ENCODE measurements around the gene NLRP6. TPM values are rescaled to one million over a fixed set of nuclear protein-coding genes. Genes with fewer than 3 reads are reported as not detected.
"Not testable (repeated sequence)": the region's sequence is repeated elsewhere in the genome, so short reads cannot be mapped to it uniquely, and the experiment has no call there.

The NLRP6 gene
- 1 to 10 TPM; 1.2 to 1.5 TPM for total RNA-seq

DNA sequence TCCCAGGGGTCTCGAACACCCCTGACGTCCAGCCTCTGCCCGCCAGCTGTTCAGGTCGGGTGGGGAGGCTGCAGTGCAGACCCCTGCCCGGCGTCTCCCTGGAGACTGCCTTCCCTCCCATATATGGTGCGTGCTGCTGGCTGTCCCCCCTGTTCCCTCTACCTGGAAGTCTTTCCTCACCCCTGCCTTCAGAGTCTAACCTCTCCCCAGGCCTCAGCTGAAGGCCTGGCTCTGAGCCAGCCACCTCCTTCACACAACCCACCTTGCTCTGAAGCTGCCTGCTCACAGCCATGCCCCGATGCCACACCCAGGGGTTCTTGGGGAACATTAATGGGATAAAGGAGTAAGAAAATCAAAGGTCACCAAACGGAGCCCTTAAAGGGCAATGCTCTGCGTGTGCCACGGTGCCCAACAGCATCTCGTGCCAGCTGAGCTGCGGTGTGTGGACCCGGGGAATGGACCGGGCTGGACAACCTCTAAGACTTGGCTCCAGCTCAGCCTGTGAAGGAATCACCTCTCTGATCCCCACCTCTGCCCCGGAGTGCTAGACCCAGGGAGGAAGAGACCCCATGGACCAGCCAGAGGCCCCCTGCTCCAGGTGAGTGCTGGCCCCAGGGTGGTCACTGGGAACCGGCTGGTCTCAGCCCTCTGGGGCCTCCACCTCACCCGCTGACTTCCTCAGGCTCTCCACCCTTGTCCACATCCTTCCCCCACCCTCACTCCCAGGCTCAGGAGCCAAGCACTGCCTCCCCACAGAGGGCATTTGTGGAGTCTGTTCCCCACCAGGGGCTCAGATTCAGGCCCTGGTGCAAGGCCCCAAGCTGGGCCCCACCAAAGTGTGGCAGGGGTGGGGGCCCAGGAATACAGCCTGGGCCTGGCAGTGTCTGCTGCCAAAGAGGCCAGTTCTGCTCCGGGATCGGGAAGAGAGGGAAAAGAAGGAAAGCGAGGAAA, at the start of gene NLRP6:
TSS of gene NLRP6 (plus strand) at position 407 of the 951 bp plus-strand sequence. CDS start at position 570, 163 bp downstream.
- Mint-ChIP-seq H3K36me3 (ENCODE audit: low read depth) (peaks cover 8% of the 10 kb centered on the region), H3K27ac (peak within 1 kb of the TSS; percentile 83), H3K4me1 (ENCODE audit: low read depth) (peaks cover 37% of the 10 kb centered on the region), H3K9me3 (peaks cover 14% of the 10 kb centered on the region), H3K4me3 (peak within 1 kb of the TSS; percentile 76), H3K27me3 (ENCODE audit: low read depth) (peaks cover 19% of the 10 kb centered on the region)
- CTCF ChIA-PET, result interaction anchor here (0.7 to 1.8 kb wide), 3 partner anchors 10 to 30 kb away, joined by 3 to 9 read pairs (median 4); no protein-coding TSS in a partner anchor
- intact Hi-C loops (cut with micrococcal nuclease), result no loop called here
- no peak for DNase-seq

DNA sequence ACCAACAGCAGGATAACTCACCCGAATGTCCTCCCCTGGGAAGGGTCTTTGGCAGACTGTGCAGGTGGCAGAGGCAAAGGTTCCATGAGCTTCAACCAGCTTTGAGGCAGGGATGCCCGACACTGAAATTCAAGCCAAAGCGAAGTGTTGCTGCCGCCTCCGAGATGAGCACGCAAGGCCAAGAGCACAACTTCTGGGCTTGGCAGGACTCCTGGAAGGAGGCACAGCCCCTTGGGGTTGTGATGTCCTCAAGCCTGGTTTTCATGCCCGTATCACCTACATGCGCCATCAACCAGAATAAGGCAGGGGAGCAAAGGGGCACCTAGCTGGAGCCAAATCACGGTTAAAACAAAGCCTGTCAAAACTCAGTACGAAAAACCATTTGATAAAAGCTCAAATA, 47.8 kb upstream of the NLRP6 start:
- Mint-ChIP-seq H3K4me3 (no peak overlapping the region), H3K27ac (no peak overlapping the region), H3K4me1 (ENCODE audit: low read depth) (peaks cover 15% of the 10 kb centered on the region), H3K9me3 (no peaks in the 10 kb centered on the region), H3K27me3 (ENCODE audit: low read depth) (no peaks in the 10 kb centered on the region), H3K36me3 (ENCODE audit: low read depth) (peaks cover 1% of the 10 kb centered on the region)
- intact Hi-C loops (cut with micrococcal nuclease), result no loop called here
- DNase-seq, result no peak
- CTCF ChIA-PET, result interaction anchor here (1.0 kb wide), 1 partner anchor 289 kb away, joined by 3 read pairs; no protein-coding TSS in a partner anchor

DNA sequence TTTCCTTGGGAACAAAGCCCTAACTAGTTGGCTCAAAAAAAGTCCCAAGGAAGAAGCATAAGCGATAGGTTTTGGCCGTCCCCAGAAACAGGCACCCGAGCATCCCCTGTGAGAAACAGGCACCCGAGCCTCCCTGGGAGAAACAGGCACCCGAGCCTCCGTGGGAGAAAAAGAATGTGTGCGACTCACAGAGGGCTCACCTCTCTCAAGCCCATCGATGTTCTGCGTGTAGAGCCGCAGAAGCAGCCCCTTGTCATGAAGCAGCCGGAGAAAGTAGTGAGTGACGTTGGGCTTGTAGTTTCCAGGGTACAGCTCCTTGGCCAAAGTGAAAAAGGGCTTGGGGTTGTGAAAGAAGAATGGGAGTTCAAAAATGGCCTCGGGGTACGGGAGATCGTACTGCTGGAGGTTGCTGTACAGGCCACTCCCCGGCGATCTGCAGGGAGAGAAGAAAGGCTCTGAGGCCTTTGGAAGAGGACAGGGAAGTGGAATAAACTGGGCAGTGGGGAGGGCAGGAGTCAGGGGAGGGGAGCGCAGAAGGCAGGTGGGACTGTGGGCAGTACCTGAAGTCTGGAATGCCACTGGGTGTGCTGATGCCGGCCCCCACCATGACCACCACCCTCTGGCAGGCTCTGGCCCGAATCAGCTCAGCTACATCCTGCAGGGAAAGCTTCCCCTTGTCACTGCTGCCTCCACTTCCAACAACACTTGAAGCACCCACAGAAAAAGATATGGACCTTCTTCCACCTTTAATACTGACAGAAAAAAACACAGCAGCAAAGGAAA, 45.2 kb upstream of the NLRP6 start:
- Mint-ChIP-seq H3K9me3 (no peaks in the 10 kb centered on the region), H3K36me3 (ENCODE audit: low read depth) (no peaks in the 10 kb centered on the region), H3K27ac (no peak overlapping the region), H3K27me3 (ENCODE audit: low read depth) (no peaks in the 10 kb centered on the region), H3K4me1 (ENCODE audit: low read depth) (peaks cover 14% of the 10 kb centered on the region), H3K4me3 (no peak overlapping the region)
- CTCF ChIA-PET, result interaction anchor here (0.7 to 1.5 kb wide), 2 partner anchors 18 to 223 kb away, joined by 3 to 4 read pairs; no protein-coding TSS in a partner anchor
- DNase-seq, result no peak
- intact Hi-C loops (cut with micrococcal nuclease), result no loop called here

DNA sequence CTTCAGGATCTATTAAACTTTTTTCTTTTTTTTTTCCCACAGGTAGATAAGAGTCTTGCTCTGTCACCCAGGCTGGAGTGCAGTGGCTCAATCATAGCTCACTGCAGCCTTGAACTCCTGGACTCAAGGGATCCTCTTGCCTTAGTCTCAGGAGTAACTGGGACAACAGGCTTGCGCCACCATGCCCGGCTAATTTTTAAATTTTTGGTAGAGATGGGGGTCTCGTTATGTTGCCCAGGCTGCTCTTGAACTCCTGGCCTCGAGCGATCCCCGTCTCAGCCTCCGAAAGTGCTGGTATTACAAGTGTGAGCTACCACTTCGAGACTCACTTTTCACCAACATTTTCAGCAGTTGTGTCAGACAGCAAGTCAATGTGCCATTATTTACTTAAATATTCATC, 43.0 kb upstream of the NLRP6 start:
- Mint-ChIP-seq H3K27me3 (ENCODE audit: low read depth) (no peaks in the 10 kb centered on the region), H3K4me1 (ENCODE audit: low read depth) (peaks cover 32% of the 10 kb centered on the region), H3K27ac (peak overlapping the region; percentile 90), H3K4me3 (peak overlapping the region; percentile 84), H3K36me3 (ENCODE audit: low read depth) (peaks cover 6% of the 10 kb centered on the region), H3K9me3 (no peaks in the 10 kb centered on the region)
- CTCF ChIA-PET, result interaction anchor here (0.6 kb wide), 1 partner anchor 626 kb away, joined by 3 read pairs; no protein-coding TSS in a partner anchor
- intact Hi-C loops (cut with micrococcal nuclease), result loop anchor here (5.0 kb wide), 1 partner anchor 512 kb away; the partner anchor contains the start of gene TALDO1
- no peak for DNase-seq

DNA sequence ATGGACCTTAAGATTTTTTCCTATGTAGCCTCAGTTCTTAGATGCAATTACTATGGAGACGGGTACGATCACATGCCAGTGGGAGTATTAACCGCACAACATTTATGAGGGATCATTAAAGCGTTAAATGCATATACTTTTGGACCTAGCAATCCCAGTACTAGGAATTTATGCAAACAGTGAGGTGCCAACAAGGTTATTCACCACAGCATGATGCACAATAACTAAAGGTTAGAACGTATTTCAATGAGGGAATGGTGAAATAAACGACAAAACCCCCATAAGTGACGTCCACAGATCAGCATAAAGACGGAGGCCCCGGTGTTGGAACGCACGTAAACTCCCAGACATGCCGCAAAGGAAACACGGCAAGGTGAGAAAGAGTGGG, 42.6 kb upstream of the NLRP6 start:
- H3K4me3 Mint-ChIP-seq, result peak overlapping the region; percentile 84

DNA sequence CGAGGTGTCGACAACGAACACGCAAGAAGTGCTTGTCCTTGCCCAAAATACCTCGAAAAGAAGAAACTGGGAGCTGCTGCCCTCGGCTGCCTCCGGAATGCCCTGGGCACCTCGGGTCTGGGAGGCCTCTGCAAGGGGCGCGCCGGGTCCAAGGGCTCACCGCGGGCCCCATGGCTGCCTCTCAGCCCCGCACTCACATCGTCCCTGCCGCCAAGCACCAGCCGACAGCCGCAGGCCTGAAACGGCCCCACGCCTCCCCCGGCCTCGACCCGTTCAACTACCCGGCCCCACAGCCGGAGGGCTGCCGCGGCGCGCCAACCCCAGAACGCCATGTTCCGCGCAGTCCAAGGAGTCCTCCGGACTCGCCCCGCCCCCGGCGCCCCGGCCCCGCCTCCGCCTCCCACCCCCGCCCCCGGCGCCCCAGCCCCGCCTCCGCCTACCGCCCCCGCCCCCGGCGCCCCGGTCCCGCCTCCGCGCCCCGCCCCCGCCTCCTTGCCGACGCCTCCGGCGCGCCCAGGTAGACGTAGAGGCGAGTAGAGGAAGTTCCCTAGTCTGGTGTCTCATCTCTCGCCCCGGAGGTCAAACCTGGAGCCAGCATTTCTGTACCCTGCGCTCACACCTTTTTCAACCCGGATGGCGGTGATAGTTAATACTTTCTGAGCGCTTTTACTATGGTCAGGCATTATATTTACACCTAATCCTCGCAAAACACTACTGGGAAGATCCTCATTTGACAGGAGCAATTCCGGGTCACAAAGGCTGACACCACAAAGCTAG, 42.0 kb upstream of the NLRP6 start, which contains the start of gene SIRT3:
TSS of gene SIRT3 (minus strand) at position 346 of the 777 bp plus-strand sequence. CDS start at position 332, 14 bp downstream.
- DNase-seq, result peak; percentile 89
- CTCF ChIA-PET, result interaction anchor here (0.6 to 2.1 kb wide), 3 partner anchors 14 to 625 kb away, joined by 3 to 28 read pairs (median 6); partner anchors contain the start of genes BET1L and RIC8A
- Mint-ChIP-seq H3K9me3 (no peaks in the 10 kb centered on the region), H3K36me3 (ENCODE audit: low read depth) (peaks cover 10% of the 10 kb centered on the region), H3K4me1 (ENCODE audit: low read depth) (peaks cover 37% of the 10 kb centered on the region), H3K27ac (peak within 1 kb of the TSS; percentile 95), H3K27me3 (ENCODE audit: low read depth) (no peaks in the 10 kb centered on the region), H3K4me3 (peak within 1 kb of the TSS; percentile 85)
- intact Hi-C loops (cut with micrococcal nuclease), result loop anchor here (1.0 to 5.0 kb wide), 9 partner anchors 29 to 511 kb away; partner anchors contain the start of genes BET1L, PTDSS2, RIC8A and RNH1

More for the DNA sequence above, 42.6 kb upstream of the NLRP6 start:
- Mint-ChIP-seq H3K9me3 (no peaks in the 10 kb centered on the region), H3K27me3 (ENCODE audit: low read depth) (no peaks in the 10 kb centered on the region), H3K4me1 (ENCODE audit: low read depth) (peaks cover 35% of the 10 kb centered on the region), H3K27ac (peak overlapping the region; percentile 90), H3K36me3 (ENCODE audit: low read depth) (peaks cover 8% of the 10 kb centered on the region)
- CTCF ChIA-PET, result interaction anchor here (0.6 kb wide), 1 partner anchor 625 kb away, joined by 3 read pairs; no protein-coding TSS in a partner anchor
- peak; percentile 89 for DNase-seq
- intact Hi-C loops (cut with micrococcal nuclease), result loop anchor here (5.0 kb wide), 1 partner anchor 512 kb away; the partner anchor contains the start of gene TALDO1

DNA sequence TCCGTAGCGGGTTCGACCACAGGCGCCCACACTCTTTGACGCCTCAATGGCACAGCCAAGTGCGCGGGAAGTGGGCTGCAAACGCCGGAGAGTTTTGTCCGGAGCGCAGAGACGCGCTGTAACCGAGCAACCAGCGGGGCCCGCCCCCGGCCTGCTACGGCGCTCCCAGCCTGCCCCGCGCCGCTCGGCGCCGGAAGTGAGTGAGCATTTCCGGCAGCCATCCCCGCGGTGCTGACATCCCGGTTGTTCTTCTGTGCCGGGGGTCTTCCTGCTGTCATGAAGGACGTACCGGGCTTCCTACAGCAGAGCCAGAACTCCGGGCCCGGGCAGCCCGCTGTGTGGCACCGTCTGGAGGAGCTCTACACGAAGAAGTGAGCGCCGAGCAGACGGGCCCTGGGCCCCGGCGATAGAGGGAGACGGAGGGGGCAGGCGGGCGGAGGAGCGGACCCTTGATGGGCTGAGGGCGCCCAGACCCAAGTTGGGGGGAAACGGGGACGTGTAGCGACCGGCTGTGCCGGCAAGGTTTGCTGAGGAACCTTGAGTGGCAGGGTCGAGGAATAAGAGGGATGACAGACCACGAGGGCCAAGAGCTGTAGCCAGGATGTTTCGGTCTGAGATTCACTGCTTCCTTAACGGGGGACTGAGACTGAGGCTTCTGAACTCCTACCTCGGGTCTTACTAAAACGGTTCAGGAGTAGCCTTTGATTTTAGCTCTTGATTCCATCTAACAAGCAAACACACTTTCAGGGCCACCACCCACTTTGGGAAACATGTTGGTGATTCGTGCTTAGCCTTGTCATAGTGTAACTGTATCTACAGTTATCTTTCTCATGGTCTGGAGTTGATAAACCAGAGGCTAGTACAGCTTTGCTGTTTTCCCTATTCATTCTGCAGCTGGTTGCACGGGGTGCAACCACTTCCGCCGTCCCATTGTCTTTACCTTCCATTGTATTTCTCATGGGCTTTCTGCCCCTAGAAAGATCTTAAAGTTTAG, 41.1 kb upstream of the NLRP6 start, which contains the start of gene PSMD13:
TSS of gene PSMD13 (plus strand) at position 203 of the 994 bp plus-strand sequence. CDS start at position 277, 74 bp downstream.
- H3K9me3 Mint-ChIP-seq, result no peaks in the 10 kb centered on the region
- peaks cover 18% of the 10 kb centered on the region for H3K36me3 Mint-ChIP-seq (ENCODE audit: low read depth)
- H3K4me1 Mint-ChIP-seq (ENCODE audit: low read depth), result peaks cover 45% of the 10 kb centered on the region
- peak; percentile 89 for DNase-seq
- CTCF ChIA-PET, result interaction anchor here (0.6 to 2.1 kb wide), 3 partner anchors 13 to 66 kb away, joined by 4 to 28 read pairs (median 6); partner anchors contain the start of genes BET1L and RIC8A
- peak within 1 kb of the TSS; percentile 85 for H3K4me3 Mint-ChIP-seq
- peak within 1 kb of the TSS; percentile 95 for H3K27ac Mint-ChIP-seq
- intact Hi-C loops (cut with micrococcal nuclease), result loop anchor here (1.0 to 5.0 kb wide), 9 partner anchors 30 to 510 kb away; partner anchors contain the start of genes BET1L, PTDSS2, RIC8A and RNH1
- no peaks in the 10 kb centered on the region for H3K27me3 Mint-ChIP-seq (ENCODE audit: low read depth)

DNA sequence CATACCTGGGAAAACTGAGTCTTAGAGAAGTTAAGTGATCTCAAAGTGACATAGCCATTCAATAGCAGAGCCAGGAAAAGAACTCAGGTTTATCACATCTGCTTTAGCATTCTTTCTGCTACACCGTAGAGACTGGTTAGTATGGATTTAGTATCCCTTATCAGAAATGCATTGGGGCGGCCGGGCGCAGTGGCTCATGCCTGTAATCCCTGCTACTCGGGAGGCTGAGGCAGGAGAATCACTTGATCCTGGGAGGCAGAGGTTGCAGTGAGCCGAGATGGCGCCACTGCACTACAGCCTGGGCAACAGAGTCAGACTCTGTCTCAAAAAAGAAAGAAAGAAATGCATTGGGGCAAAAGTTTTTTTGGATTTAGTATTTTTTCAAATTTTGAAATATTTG, 39.9 kb upstream of the NLRP6 start:
- intact Hi-C loops (cut with micrococcal nuclease), result loop anchor here (5.0 kb wide), 1 partner anchor 509 kb away; the partner anchor contains the start of gene TALDO1
- DNase-seq, result not testable (repeated sequence)
- H3K36me3 Mint-ChIP-seq (ENCODE audit: low read depth), result peaks cover 28% of the 10 kb centered on the region

DNA sequence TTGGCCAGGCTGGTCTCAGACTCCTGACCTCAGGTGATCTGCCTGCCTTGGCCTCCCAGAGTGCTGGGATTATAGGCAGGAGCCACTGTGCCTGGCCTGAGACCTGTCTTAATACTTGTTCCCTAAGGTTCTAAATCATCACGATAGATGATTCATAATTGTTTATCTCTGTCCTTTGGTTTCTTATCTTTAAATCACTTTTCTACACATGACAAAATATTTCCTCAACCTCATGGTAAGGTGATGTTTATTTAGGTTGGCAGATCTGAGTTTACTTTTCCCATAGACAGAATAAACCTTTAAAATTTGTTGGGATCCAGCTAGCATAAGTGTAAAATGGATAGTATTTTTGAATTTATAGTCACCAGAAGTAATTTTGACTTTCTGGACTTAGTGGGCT, 37.9 kb upstream of the NLRP6 start:
- H3K27ac Mint-ChIP-seq, result peak overlapping the region; percentile 54
- CTCF ChIA-PET, result interaction anchor here (1.1 to 1.4 kb wide), 2 partner anchors 10 to 11 kb away, joined by 3 to 6 read pairs; no protein-coding TSS in a partner anchor
- no peaks in the 10 kb centered on the region for H3K27me3 Mint-ChIP-seq (ENCODE audit: low read depth)
- intact Hi-C loops (cut with micrococcal nuclease), result no loop called here
- H3K36me3 Mint-ChIP-seq (ENCODE audit: low read depth), result peaks cover 40% of the 10 kb centered on the region
- no peaks in the 10 kb centered on the region for H3K9me3 Mint-ChIP-seq
- DNase-seq, result no peak
- H3K4me3 Mint-ChIP-seq, result no peak overlapping the region
- peaks cover 51% of the 10 kb centered on the region for H3K4me1 Mint-ChIP-seq (ENCODE audit: low read depth)

More for the DNA sequence above, 39.9 kb upstream of the NLRP6 start:
- H3K9me3 Mint-ChIP-seq; H3K27me3 Mint-ChIP-seq (ENCODE audit: low read depth): not testable (repeated sequence)
- H3K4me3 Mint-ChIP-seq, result peak overlapping the region; percentile 85
- H3K4me1 Mint-ChIP-seq (ENCODE audit: low read depth), result peaks cover 52% of the 10 kb centered on the region
- peak overlapping the region; percentile 19 for H3K27ac Mint-ChIP-seq
- CTCF ChIA-PET, result interaction anchor here (2.1 kb wide), 1 partner anchor 11 kb away, joined by 28 read pairs; no protein-coding TSS in a partner anchor

DNA sequence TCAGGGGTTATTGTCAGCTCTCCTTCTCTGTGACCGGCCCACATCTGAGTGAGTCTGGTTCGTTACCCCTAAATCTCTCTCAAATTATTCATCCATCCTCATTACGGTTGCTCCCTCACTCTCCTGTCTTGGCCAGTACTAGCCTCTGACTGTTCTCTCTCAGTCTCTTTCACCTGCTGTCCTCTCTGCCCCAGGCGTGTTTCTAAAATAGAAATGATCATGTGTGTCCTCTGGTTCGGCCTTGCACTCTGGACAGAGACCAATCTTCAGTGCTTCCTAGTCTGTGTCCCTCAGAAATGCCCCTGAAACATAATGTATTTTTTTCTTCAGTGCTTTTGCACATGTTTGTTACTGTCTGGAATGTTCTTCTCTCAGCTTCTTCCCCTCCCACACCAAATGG, 36.6 kb upstream of the NLRP6 start:
- intact Hi-C loops (cut with micrococcal nuclease), result loop anchor here (1.0 kb wide), 1 partner anchor 10 kb away; no protein-coding TSS in a partner anchor
- peaks cover 53% of the 10 kb centered on the region for H3K36me3 Mint-ChIP-seq (ENCODE audit: low read depth)
- no peaks in the 10 kb centered on the region for H3K9me3 Mint-ChIP-seq
- H3K27ac Mint-ChIP-seq, result peak overlapping the region; percentile 10
- no peak overlapping the region for H3K4me3 Mint-ChIP-seq
- no peak for DNase-seq
- peaks cover 47% of the 10 kb centered on the region for H3K4me1 Mint-ChIP-seq (ENCODE audit: low read depth)
- CTCF ChIA-PET, result interaction anchor here (1.3 to 1.7 kb wide), 2 partner anchors 9 to 10 kb away, joined by 4 to 8 read pairs; no protein-coding TSS in a partner anchor
- H3K27me3 Mint-ChIP-seq (ENCODE audit: low read depth), result no peaks in the 10 kb centered on the region

All from activated naive CD4-positive, alpha-beta T cell treated with anti-CD3 and anti-CD28 coated beads for 36 hours (primary cell).